Endothelial cell of umbilical vein (primary cell): ENCODE data around the gene ODAD3. TPM values are rescaled to one million over a fixed set of nuclear protein-coding genes. Genes with fewer than 3 reads are reported as not detected.

Experiments used
- BruUV-seq: library from RNA; stranded (reverse); fragments of 400-500 nt; replicated peaks from 2 replicates; lab custom pipeline; 2021; lab: Mats Ljungman, UMichigan
- CTCF ChIA-PET: fragments of 300-600, 350-600 bp; sonication (Branson Sonifier 250); formaldehyde crosslinking; loops from one replicate; lab custom pipeline; 2021; ENCODE audit warnings: antibody characterized with exemption, inconsistent platforms; lab: Charles Lee
- POLR2A ChIA-PET: fragments of 300-600, 350-600 bp; sonication (Branson Sonifier 250); formaldehyde crosslinking; loops from one replicate; lab custom pipeline; 2021; ENCODE audit warnings: antibody characterized with exemption, inconsistent platforms; lab: Charles Lee
- DNase-seq: peaks from one replicate; pipeline ENCODE4 v3.0.0-alpha.2; 2011; ENCODE audit warnings: low read depth, low spot score
- FAIRE-seq: peaks from 2 replicates; lab custom pipeline; 2011; peaks lifted over from hg19 to GRCh38; lab: Jason Lieb, UNC
- H2AFZ ChIP-seq: 2 replicates; pipeline ENCODE4 v1.6.0; 2012; ENCODE audit warnings: low read depth, low read length, control low read depth, inconsistent platforms
- H3K27ac ChIP-seq: 2 replicates; pipeline ENCODE4 v1.5.1; 2011; ENCODE audit warnings: low read depth, mild to moderate bottlenecking, control low read depth, low read length, moderate library complexity; ENCODE audit not compliant: insufficient read depth
- H3K27me3 ChIP-seq, 2 experiments: 2 replicates each; pipeline versions ENCODE4 v1.6.0 to v1.6.1; 2011; ENCODE audit warnings: low read length in 2 of 2, mixed read lengths in 1 of 2; ENCODE audit not compliant: control insufficient read depth in 2 of 2, insufficient read depth in 2 of 2
- H3K36me3 ChIP-seq, 2 experiments: 2 replicates in 1 of 2; 3 replicates in 1 of 2; pipeline ENCODE4 v1.5.1; 2011; ENCODE audit warnings: low read length in 2 of 2, mild to moderate bottlenecking in 1 of 2, moderate library complexity in 1 of 2; ENCODE audit not compliant: control insufficient read depth in 2 of 2, insufficient read depth in 2 of 2; ENCODE audit errors: extremely low read depth in 1 of 2
- H3K4me1 ChIP-seq: 3 replicates; pipeline ENCODE4 v1.5.1; 2011; ENCODE audit warnings: mild to moderate bottlenecking, low read length; ENCODE audit not compliant: control insufficient read depth, insufficient read depth; ENCODE audit errors: extremely low read depth
- H3K4me2 ChIP-seq: 2 replicates; pipeline ENCODE4 v1.6.1; 2011; ENCODE audit warnings: low read length, control low read depth, mixed read lengths; ENCODE audit not compliant: insufficient read depth
- H3K4me3 ChIP-seq, 3 experiments: fragments of 200-600 bp in 1 of 3; sonication (generic), shearing (Covaris generic) in 1 of 3; replicated peaks in 1 of 3; 2 replicates each; pipeline ENCODE4 v1.5.1; 2011 to 2016; ENCODE audit warnings: control low read depth in 3 of 3, low read length in 3 of 3, mild to moderate bottlenecking in 2 of 3, inconsistent platforms in 1 of 3, low read depth in 1 of 3, moderate library complexity in 1 of 3; ENCODE audit not compliant: insufficient read depth in 1 of 3
- H3K79me2 ChIP-seq: 2 replicates; pipeline ENCODE4 v1.6.0; 2012; ENCODE audit warnings: low read length, inconsistent platforms; ENCODE audit not compliant: control insufficient read depth, insufficient read depth
- H3K9ac ChIP-seq: replicated peaks from 2 replicates; pipeline ENCODE3; 2011; ENCODE audit warnings: low read length, control low read depth; ENCODE audit not compliant: insufficient read depth; ENCODE audit errors: extremely low read depth
- H3K9me1 ChIP-seq: replicated peaks from 3 replicates; pipeline ENCODE4 v1.6.0; 2011; ENCODE audit warnings: mild to moderate bottlenecking, low read length; ENCODE audit not compliant: control insufficient read depth, insufficient read depth; ENCODE audit errors: extremely low read depth
- H3K9me3 ChIP-seq: replicated peaks from 2 replicates; pipeline ENCODE4 v1.5.1; 2012; ENCODE audit warnings: low read length, inconsistent platforms; ENCODE audit not compliant: control insufficient read depth, insufficient read depth
- H4K20me1 ChIP-seq: replicated peaks from 2 replicates; pipeline ENCODE3; 2011; ENCODE audit warnings: mild to moderate bottlenecking, low read length; ENCODE audit not compliant: control insufficient read depth, insufficient read depth; ENCODE audit errors: extremely low read depth
- CTCF ChIP-seq, 2 donors: IDR thresholded peaks; 1 replicate in 1 of 2; 2 replicates in 1 of 2; pipeline ENCODE4 v1.5.1; 2011; ENCODE audit warnings: low read length in 2 of 2, mild to moderate bottlenecking in 2 of 2, moderate library complexity in 2 of 2, control low read depth in 1 of 2, inconsistent platforms in 1 of 2, low read depth in 1 of 2; ENCODE audit not compliant: insufficient read depth in 1 of 2; ENCODE audit errors: extremely low read depth in 1 of 2
- EZH2 ChIP-seq: IDR thresholded peaks from 2 replicates; pipeline ENCODE4 v1.6.1; 2012; ENCODE audit warnings: borderline replicate concordance, low read depth, mild to moderate bottlenecking, moderate library complexity, low read length, inconsistent platforms; ENCODE audit not compliant: severe bottlenecking
- FOS ChIP-seq: IDR thresholded peaks from 2 replicates; pipeline ENCODE4 v1.6.1; 2011; ENCODE audit warnings: mild to moderate bottlenecking, low read length, moderate library complexity, borderline replicate concordance; ENCODE audit not compliant: insufficient read depth
- GATA2 ChIP-seq: IDR thresholded peaks from 2 replicates; pipeline ENCODE4 v1.7.0; 2011; ENCODE audit warnings: low read depth, mild to moderate bottlenecking, moderate library complexity, mixed read lengths, low read length; ENCODE audit not compliant: insufficient read length, insufficient read depth
- JUN ChIP-seq: IDR thresholded peaks from 2 replicates; pipeline ENCODE4 v1.6.1; 2011; ENCODE audit warnings: borderline replicate concordance, low read depth; ENCODE audit not compliant: insufficient read length, insufficient read depth
- MAX ChIP-seq: IDR thresholded peaks from 2 replicates; pipeline ENCODE4 v1.6.1; 2011; ENCODE audit not compliant: insufficient read depth, insufficient read length
- MYC ChIP-seq: IDR thresholded peaks from one replicate; pipeline ENCODE4 v1.6.1; 2011; ENCODE audit warnings: mild to moderate bottlenecking, low read depth, low read length
- POLR2A ChIP-seq: IDR thresholded peaks from 2 replicates; pipeline ENCODE4 v1.6.1; 2012; ENCODE audit warnings: low read depth, mild to moderate bottlenecking, control low read depth, low read length
- POLR2AphosphoS5 ChIP-seq: IDR thresholded peaks from 2 replicates; pipeline ENCODE4 v1.6.1; 2012; ENCODE audit warnings: low read depth, mild to moderate bottlenecking, control low read depth, low read length, moderate library complexity; ENCODE audit not compliant: insufficient read depth
- dilution Hi-C: fragments of 300-500 bp; cut with MboI; formaldehyde crosslinking; loops from one replicate; pipeline ENCODE4 v1.15.0; 2019; ENCODE audit warnings: low sequenced_read_pairs; ENCODE audit not compliant: extremely low pct_ligation_motif_present
- intact Hi-C: fragments of 100-400 bp; cut with micrococcal nuclease; formaldehyde crosslinking; loops from one replicate; pipeline ENCODE4 v1.10.0; 2022
- polyA plus RNA-seq, 4 experiments: library from polyadenylated mRNA; depleted of rRNA in 3 of 4; stranded (reverse) in 3 of 4; unstranded in 1 of 4; fragments of >200 nt; gene quantifications; 2 replicates each; pipeline versions ENCODE4 v1.2.1 to v1.2.3, GENCODE V29; 2011 to 2012; ENCODE audit warnings: missing spikeins in 1 of 4
- total RNA-seq: library from RNA; stranded (reverse); gene quantifications from 2 replicates; pipeline ENCODE4 v1.2.3, GENCODE V29; 2021

The ODAD3 gene
- total and polyA plus RNA-seq, 2 donors (not counting 3 experiments of a cell fraction or from before 2014, with no cell fraction given): 0.14 to 0.97 TPM

DNA sequence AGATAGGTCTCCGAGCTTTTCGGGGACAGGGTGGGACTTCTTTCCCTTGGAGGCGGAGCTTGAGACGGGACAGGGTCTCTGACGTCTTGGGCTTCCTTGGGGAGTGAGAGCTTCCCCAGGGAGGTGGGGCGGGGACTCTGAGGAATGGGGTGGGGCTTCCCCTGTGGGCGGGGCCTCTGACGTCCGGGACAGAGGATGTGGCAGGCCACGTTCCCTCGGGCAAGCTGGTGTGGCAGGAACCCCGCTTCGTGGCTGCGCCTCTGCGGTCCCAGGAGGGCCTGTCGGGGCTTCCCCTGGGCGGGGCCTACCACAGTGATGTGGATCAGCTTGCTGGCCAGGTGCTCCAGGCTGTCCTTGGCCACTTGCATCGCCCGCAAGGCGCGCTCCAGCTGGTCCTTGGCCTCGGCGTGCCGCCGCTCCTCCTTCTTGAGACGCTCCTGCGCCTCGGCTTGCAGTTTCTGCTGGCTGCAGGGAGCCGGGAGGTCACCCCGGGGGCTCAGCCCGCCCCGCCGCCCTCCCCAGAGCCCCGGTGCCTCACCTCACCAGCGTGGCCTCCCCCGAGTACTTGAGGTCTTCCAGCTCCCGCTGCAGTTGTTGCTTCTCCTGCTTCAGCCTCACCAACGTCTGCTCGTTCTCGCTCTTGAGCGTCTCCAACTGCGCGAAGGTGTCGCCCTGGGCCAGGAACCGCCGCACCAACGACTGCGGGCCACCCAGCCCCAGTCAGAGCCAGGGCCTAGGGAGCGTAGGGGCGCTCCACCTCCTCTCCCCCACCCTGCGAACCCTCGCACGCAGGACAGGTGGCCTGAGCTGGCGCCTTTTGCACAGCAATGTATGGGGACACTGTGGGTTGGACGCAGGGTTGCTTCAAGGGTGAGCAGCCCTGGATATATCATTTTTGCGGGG lies 12.5 kb downstream of the ODAD3 start:
- H2AFZ ChIP-seq: peak overlapping the region; percentile 4

DNA sequence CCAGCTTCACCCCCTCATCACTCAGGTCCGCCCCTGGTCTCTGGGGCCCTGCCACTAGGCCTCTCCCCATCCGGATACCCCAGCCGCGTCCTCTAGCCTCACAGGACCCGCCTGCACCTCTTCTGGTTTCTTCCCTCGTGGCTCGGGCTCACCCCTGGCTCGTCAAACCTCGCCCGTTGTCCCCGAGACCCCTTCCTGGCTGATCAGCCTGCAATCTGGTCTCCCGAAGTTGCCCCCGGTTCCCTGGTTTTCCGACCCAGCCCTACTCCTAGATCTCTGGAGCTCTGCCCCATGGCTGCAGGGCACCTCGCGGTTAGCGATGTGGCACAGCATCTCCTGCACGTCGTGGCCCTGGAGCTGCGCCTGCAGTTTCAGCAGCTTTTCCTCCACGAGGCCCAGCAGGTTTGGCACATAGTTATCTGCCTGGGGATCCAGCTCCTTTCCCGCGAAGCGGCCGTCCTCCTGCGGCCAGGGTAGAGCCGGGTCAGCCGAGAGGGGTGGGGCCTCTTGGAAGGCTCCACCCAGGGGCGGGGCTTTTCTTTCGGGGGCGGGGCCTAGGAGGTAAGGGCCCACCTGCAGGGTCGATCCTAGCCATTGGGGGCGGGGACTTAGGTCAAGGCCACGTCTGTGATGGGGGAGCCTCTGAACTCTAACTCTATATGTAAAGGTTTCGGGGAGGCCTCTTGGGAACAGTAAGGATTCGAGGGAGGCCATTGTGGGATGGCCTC lies 13.4 kb downstream of the ODAD3 start:
- Histone ChIP-seq H3K9me3 (no peaks in the 10 kb centered on the region), H3K4me2 (no peak overlapping the region), H3K4me1 (peaks cover 9% of the 10 kb centered on the region), H3K36me3 (no peaks in the 10 kb centered on the region), H3K4me3 (no peak overlapping the region), H4K20me1 (no peaks in the 10 kb centered on the region), H3K9ac (no peak overlapping the region), H3K27me3 (peaks cover 36 to 39% of the 10 kb centered on the region in 2 experiments), H3K79me2 (no peaks in the 10 kb centered on the region), H3K9me1 (no peaks in the 10 kb centered on the region), H2AFZ (peak overlapping the region; percentile 4), H3K27ac (no peak overlapping the region)
- intact Hi-C loops: loop anchor here (5.0 kb wide), 1 partner anchor 39 kb away; the partner anchor contains the start of gene EPOR
- no TSS peak for BruUV-seq
- dilution Hi-C loops: no loop called here
- POLR2A ChIA-PET: no interaction called here
- TF ChIP-seq JUN (no peak), MYC (no peak), POLR2AphosphoS5 (no peak), FOS (no peak), POLR2A (no peak), CTCF (IDR thresholded peaks at IDR 0.05; ENCODE audit: extremely low read depth in 1 of 2, insufficient read depth in 1 of 2, low read depth in 1 of 2, low read length in 2 of 2) (no peak), MAX (no peak), EZH2 (no peak), GATA2 (no peak)
- CTCF ChIA-PET: interaction anchor here (1.0 to 3.7 kb wide), 6 partner anchors 13 to 128 kb away, joined by 4 to 19 read pairs (median 6); partner anchors contain the start of genes ODAD3 and PRKCSH
- no peak for FAIRE-seq
- DNase-seq: no peak

More for the DNA sequence above, 12.5 kb downstream of the ODAD3 start:
- H3K9ac ChIP-seq: no peak overlapping the region
- no TSS peak for BruUV-seq
- dilution Hi-C loops: no loop called here
- ChIA-PET POLR2A (no interaction called here), CTCF (interaction anchor here (0.6 to 3.7 kb wide), 7 partner anchors 9 to 129 kb away, joined by 3 to 19 read pairs (median 4); partner anchors contain the start of genes CCDC159, ODAD3, PRKCSH and SWSAP1)
- H3K27ac ChIP-seq: no peak overlapping the region
- intact Hi-C loops: loop anchor here (5.0 kb wide), 1 partner anchor 40 kb away; the partner anchor contains the start of gene EPOR
- peak; percentile 25 for DNase-seq
- no peaks in the 10 kb centered on the region for H3K9me1 ChIP-seq
- peaks cover 36 to 39% of the 10 kb centered on the region in 2 experiments for H3K27me3 ChIP-seq
- no peaks in the 10 kb centered on the region for H3K36me3 ChIP-seq
- H4K20me1 ChIP-seq: no peaks in the 10 kb centered on the region
- FAIRE-seq: peak; percentile 65
- TF ChIP-seq EZH2 (peak; percentile 73), GATA2 (no peak)
- no peak overlapping the region for H3K4me3 ChIP-seq
- no peak overlapping the region for H3K4me2 ChIP-seq
- no peaks in the 10 kb centered on the region for H3K79me2 ChIP-seq
- peaks cover 9% of the 10 kb centered on the region for H3K4me1 ChIP-seq
- H3K9me3 ChIP-seq: no peaks in the 10 kb centered on the region
